CD1c-positive myeloid dendritic cell (primary cell): Measurements from ENCODE around the gene TOMM5.
A peak's percentile ranks its signal among the peaks of the same experiment; 100 is the strongest.
"Not testable (repeated sequence)": the region's sequence is repeated elsewhere in the genome, so short reads cannot be mapped to it uniquely, and the experiment has no call there.

ENCODE experiments used
- DNase-seq: peaks from one replicate; pipeline ENCODE4 v3.0.0-alpha.2; 2016; ENCODE audit errors: extremely low spot score

Gene TOMM5

GRCh38 chr9:37611961-37612360 is 19.6 kb upstream of the TOMM5 start:
- no peak for DNase-seq

- DNase-seq: no peak
Observed at GRCh38 chr9:37611014-37611413, 18.6 kb upstream of the TOMM5 start.

GRCh38 chr9:37609735-37610397 is 17.5 kb upstream of the TOMM5 start:
- DNase-seq: no peak

GRCh38 chr9:37608250-37608649 is 15.9 kb upstream of the TOMM5 start:
- DNase-seq: no peak

- DNase-seq: no peak
Observed at GRCh38 chr9:37604296-37604695, 11.9 kb upstream of the TOMM5 start.

- DNase-seq: no peak
Observed at GRCh38 chr9:37602817-37603216, 10.4 kb upstream of the TOMM5 start.

- DNase-seq: not testable (repeated sequence)
Observed at GRCh38 chr9:37602061-37602460, 9.7 kb upstream of the TOMM5 start.

- no peak for DNase-seq
Observed at GRCh38 chr9:37596504-37596903, 4.1 kb upstream of the TOMM5 start.

GRCh38 chr9:37593883-37594448 is 1.6 kb upstream of the TOMM5 start:
- no peak for DNase-seq

- no peak for DNase-seq
Observed at GRCh38 chr9:37587521-37587920, 4.9 kb downstream of the TOMM5 start.

GRCh38 chr9:37583522-37584121 is 8.8 kb downstream of the TOMM5 start:
- no peak for DNase-seq

GRCh38 chr9:37582548-37583157 is 9.7 kb downstream of the TOMM5 start:
- peak; percentile 56 for DNase-seq

GRCh38 chr9:37575921-37576721 is 16.3 kb downstream of the TOMM5 start, which contains the start of gene FBXO10:
Gene FBXO10 (minus strand): TSS chr9:37576380. CDS start chr9:37541768, 34,612 bp downstream.
- peak; percentile 90 for DNase-seq

- no peak for DNase-seq
Observed at GRCh38 chr9:37575511-37575914, 16.9 kb downstream of the TOMM5 start.

GRCh38 chr9:37575001-37575400 is 17.4 kb downstream of the TOMM5 start:
- DNase-seq: no peak

GRCh38 chr9:37574241-37574721 is 18.1 kb downstream of the TOMM5 start:
- no peak for DNase-seq

- DNase-seq: no peak
Observed at GRCh38 chr9:37571282-37571681, 21.1 kb downstream of the TOMM5 start.

- DNase-seq: no peak
Observed at GRCh38 chr9:37566716-37567115, 25.7 kb downstream of the TOMM5 start.

- DNase-seq: no peak
Observed at GRCh38 chr9:37565661-37566618, 26.5 kb downstream of the TOMM5 start.

- DNase-seq: no peak
Observed at GRCh38 chr9:37564916-37565315, 27.5 kb downstream of the TOMM5 start.
